Measurements from ENCODE around the gene COX8A.

DNA sequence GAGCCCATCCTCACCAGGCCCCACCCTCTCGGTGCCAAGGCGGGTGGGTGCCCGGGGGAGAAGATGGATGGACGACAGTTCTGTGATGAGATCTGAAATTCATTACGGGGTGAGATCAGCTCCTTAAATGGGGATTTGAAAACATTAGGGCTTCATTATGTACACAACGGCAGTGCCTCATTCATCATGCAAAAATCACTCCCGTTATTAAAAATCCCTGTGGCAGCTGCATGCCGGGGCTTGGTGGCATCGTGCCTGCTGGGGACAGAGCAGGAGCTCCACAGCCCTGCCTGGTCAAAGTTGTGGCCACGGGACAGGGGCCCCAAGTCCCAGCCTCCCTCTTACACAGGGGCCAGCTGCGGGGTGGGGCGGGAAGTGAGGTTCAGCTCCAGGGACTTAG is 32.0 kb downstream of the COX8A start:
- TF ChIP-seq POLR2A (IDR thresholded peaks at IDR 0.05; ENCODE audit: low read length): no peak
- TF ChIP-seq, protein P1, sequence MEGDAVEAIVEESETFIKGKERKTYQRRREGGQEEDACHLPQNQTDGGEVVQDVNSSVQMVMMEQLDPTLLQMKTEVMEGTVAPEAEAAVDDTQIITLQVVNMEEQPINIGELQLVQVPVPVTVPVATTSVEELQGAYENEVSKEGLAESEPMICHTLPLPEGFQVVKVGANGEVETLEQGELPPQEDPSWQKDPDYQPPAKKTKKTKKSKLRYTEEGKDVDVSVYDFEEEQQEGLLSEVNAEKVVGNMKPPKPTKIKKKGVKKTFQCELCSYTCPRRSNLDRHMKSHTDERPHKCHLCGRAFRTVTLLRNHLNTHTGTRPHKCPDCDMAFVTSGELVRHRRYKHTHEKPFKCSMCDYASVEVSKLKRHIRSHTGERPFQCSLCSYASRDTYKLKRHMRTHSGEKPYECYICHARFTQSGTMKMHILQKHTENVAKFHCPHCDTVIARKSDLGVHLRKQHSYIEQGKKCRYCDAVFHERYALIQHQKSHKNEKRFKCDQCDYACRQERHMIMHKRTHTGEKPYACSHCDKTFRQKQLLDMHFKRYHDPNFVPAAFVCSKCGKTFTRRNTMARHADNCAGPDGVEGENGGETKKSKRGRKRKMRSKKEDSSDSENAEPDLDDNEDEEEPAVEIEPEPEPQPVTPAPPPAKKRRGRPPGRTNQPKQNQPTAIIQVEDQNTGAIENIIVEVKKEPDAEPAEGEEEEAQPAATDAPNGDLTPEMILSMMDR (IDR thresholded peaks at IDR 0.05): no peak
- no peak for TF ChIP-seq CBX2 (IDR thresholded peaks at IDR 0.05; ENCODE audit: borderline replicate concordance, low read depth)
- no peak for TF ChIP-seq EP300 (IDR thresholded peaks at IDR 0.05)
- TF ChIP-seq SMC3 (IDR thresholded peaks at IDR 0.05): no peak
- TF ChIP-seq CHD4 (IDR thresholded peaks at IDR 0.05; ENCODE audit: borderline replicate concordance): no peak
- TF ChIP-seq BHLHE40 (IDR thresholded peaks at IDR 0.05; ENCODE audit: low read depth, low read length): no peak
- no peak for TF ChIP-seq RCOR1 (IDR thresholded peaks at IDR 0.05; ENCODE audit: low read depth, low read length)
- TF ChIP-seq HMGXB4 (CRISPR knock-in tag; IDR thresholded peaks at IDR 0.05; ENCODE audit: borderline replicate concordance): no peak
- TF ChIP-seq HOXB5 (CRISPR knock-in tag; IDR thresholded peaks at IDR 0.05): no peak
